DND-41 (cell line): ENCODE measurements around the gene C1orf74.

Experiments used
- CTCF ChIP-seq: IDR thresholded peaks from 2 replicates; pipeline ENCODE4 v1.5.1; 2012; ENCODE audit warnings: borderline replicate concordance, low read length, moderate library complexity, mild to moderate bottlenecking; ENCODE audit not compliant: poor library complexity, severe bottlenecking; ENCODE audit errors: extremely low read depth
- EZH2 ChIP-seq: IDR thresholded peaks from 3 replicates; pipeline ENCODE4 v1.6.1; 2012; ENCODE audit warnings: borderline replicate concordance, low read depth, mild to moderate bottlenecking, moderate library complexity, low read length, inconsistent platforms; ENCODE audit not compliant: severe bottlenecking

GRCh38 chr1:209774592-209774991 lies 9.8 kb downstream of the C1orf74 start:
- TF ChIP-seq CTCF = no peak
- no peak for TF ChIP-seq EZH2
